ENCODE measurements around the gene SP140.

GRCh38 chr2:230269715-230270114, 44.2 kb downstream of the SP140 start:
- TF ChIP-seq CTCF (conservative IDR thresholded peaks at IDR 0.05; ENCODE audit: low read depth, low read length), result no peak
- TF ChIP-seq EZH2 (IDR thresholded peaks at IDR 0.05; ENCODE audit: borderline replicate concordance, low read depth, low read length, poor library complexity, severe bottlenecking), result no peak
